Activated CD4-positive, alpha-beta T cell treated with anti-CD3 and anti-CD28 coated beads, Interleukin-2, amount 50 U/mL, for 1 hour (primary cell): ENCODE measurements around the gene CCZ1.
"Not testable (repeated sequence)": the region's sequence is repeated elsewhere in the genome, so short reads cannot be mapped to it uniquely, and the experiment has no call there.

Source experiments
- DNase-seq: peaks from one replicate; pipeline ENCODE4 v3.0.0-alpha.2; 2020

The CCZ1 gene

GRCh38 chr7:5916529-5916928 lies 18.0 kb downstream of the CCZ1 start:
- DNase-seq = not testable (repeated sequence)

- DNase-seq = not testable (repeated sequence)
Measured at GRCh38 chr7:5924180-5924579, 25.6 kb downstream of the CCZ1 start.

GRCh38 chr7:5924630-5925029 lies 26.1 kb downstream of the CCZ1 start:
- DNase-seq = not testable (repeated sequence)

GRCh38 chr7:5926263-5926870 lies 27.8 kb downstream of the CCZ1 start:
- DNase-seq = not testable (repeated sequence)

- not testable (repeated sequence) for DNase-seq
Measured at GRCh38 chr7:5930290-5930689, 31.8 kb downstream of the CCZ1 start.

GRCh38 chr7:5931250-5931649 lies 32.7 kb downstream of the CCZ1 start:
- DNase-seq = not testable (repeated sequence)

GRCh38 chr7:5931905-5932644 lies 33.5 kb downstream of the CCZ1 start:
- DNase-seq = not testable (repeated sequence)

- not testable (repeated sequence) for DNase-seq
Measured at GRCh38 chr7:5934945-5935450, 36.5 kb downstream of the CCZ1 start.

- DNase-seq = not testable (repeated sequence)
Measured at GRCh38 chr7:5963205-5963604, 64.7 kb downstream of the CCZ1 start.

GRCh38 chr7:5963810-5964209 lies 65.3 kb downstream of the CCZ1 start:
- not testable (repeated sequence) for DNase-seq

GRCh38 chr7:5970347-5970911 lies 71.9 kb downstream of the CCZ1 start, which contains the start of gene RSPH10B:
Gene RSPH10B, minus strand, starts transcription at chr7:5970689. Its CDS starts 3,573 bp downstream, at chr7:5967116.
- DNase-seq = not testable (repeated sequence)

GRCh38 chr7:5973580-5973979 lies 75.0 kb downstream of the CCZ1 start:
- not testable (repeated sequence) for DNase-seq
